ENCODE results near the gene ZNF789. TPM values are rescaled to one million over a fixed set of nuclear protein-coding genes. Genes with fewer than 3 reads are reported as not detected.

The ZNF789 gene
- total and polyA plus RNA-seq, 2 of the 13 experiments (the other 11 are each of a cell fraction or from before 2014, with no cell fraction given), result 19.8 to 25.1 TPM

GRCh38 chr7:99472561-99473314 is at the start of gene ZNF789 (continued):
- TF ChIP-seq ZNF768 (CRISPR knock-in tag; IDR thresholded peaks at IDR 0.05) (peak; percentile 51; the same call in 1 of the 2 replicates), HNF1B (CRISPR knock-in tag; IDR thresholded peaks at IDR 0.05) (peak; percentile 58; the same call in 1 of the 2 replicates), PAF1 (CRISPR knock-in tag; IDR thresholded peaks at IDR 0.05) (no peak), ZNF18 (CRISPR knock-in tag; IDR thresholded peaks at IDR 0.05; ENCODE audit: insufficient replicate concordance) (peak; percentile 67), TEAD3 (CRISPR knock-in tag; optimal IDR thresholded peaks at IDR 0.05; ENCODE audit: borderline replicate concordance) (no peak), SRY (CRISPR knock-in tag; IDR thresholded peaks at IDR 0.05) (peak; percentile 47; the same call in 1 of the 2 replicates), EP300 (IDR thresholded peaks at IDR 0.05; ENCODE audit: low read depth in 2 of 2, low read length in 2 of 2) (peak in 1 of 2 experiments; percentile 17; a peak in 1 of 4 replicates), EP300 (CRISPR knock-in tag; IDR thresholded peaks at IDR 0.05; ENCODE audit: borderline replicate concordance) (no peak), CHCHD3 (CRISPR knock-in tag; IDR thresholded peaks at IDR 0.05) (peak; percentile 57; the same call in 1 of the 2 replicates), ISL2 (CRISPR knock-in tag; IDR thresholded peaks at IDR 0.05) (peak; percentile 44; the same call in 1 of the 2 replicates), KDM5A (IDR thresholded peaks at IDR 0.05; ENCODE audit: borderline replicate concordance, low read length) (peak; percentile 84), TBL1XR1 (IDR thresholded peaks at IDR 0.05; ENCODE audit: borderline replicate concordance, low read length, partially characterized antibody) (peak; percentile 30), ZBTB38 (CRISPR knock-in tag; IDR thresholded peaks at IDR 0.05) (peak; percentile 56), ZNF326 (CRISPR knock-in tag; IDR thresholded peaks at IDR 0.05; ENCODE audit: borderline replicate concordance) (no peak), RELA (CRISPR knock-in tag; IDR thresholded peaks at IDR 0.05) (no peak), MTERF4 (CRISPR knock-in tag; IDR thresholded peaks at IDR 0.05) (peak; percentile 66; the same call in 1 of the 2 replicates), U2AF2 (IDR thresholded peaks at IDR 0.05; ENCODE audit: low read depth, low read length) (no peak), NR2F1 (CRISPR knock-in tag; IDR thresholded peaks at IDR 0.05) (no peak), KAT2B (IDR thresholded peaks at IDR 0.05; ENCODE audit: borderline replicate concordance, low read depth, low read length) (no peak), PCBP1 (IDR thresholded peaks at IDR 0.05; ENCODE audit: borderline replicate concordance, low read depth, low read length) (peak; percentile 51; the same call in 1 of the 2 replicates), ZNF205 (CRISPR knock-in tag; IDR thresholded peaks at IDR 0.05) (no peak), ZNF7 (CRISPR knock-in tag; IDR thresholded peaks at IDR 0.05) (no peak), NAIF1 (CRISPR knock-in tag; IDR thresholded peaks at IDR 0.05; ENCODE audit: borderline replicate concordance) (0 out of 2 replicates have a peak, but pooled peaks have one; percentile 15)
- TF ChIP-seq, protein P1, sequence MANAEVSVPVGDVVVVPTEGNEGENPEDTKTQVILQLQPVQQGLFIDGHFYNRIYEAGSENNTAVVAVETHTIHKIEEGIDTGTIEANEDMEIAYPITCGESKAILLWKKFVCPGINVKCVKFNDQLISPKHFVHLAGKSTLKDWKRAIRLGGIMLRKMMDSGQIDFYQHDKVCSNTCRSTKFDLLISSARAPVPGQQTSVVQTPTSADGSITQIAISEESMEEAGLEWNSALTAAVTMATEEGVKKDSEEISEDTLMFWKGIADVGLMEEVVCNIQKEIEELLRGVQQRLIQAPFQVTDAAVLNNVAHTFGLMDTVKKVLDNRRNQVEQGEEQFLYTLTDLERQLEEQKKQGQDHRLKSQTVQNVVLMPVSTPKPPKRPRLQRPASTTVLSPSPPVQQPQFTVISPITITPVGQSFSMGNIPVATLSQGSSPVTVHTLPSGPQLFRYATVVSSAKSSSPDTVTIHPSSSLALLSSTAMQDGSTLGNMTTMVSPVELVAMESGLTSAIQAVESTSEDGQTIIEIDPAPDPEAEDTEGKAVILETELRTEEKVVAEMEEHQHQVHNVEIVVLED (CRISPR knock-in tag; IDR thresholded peaks at IDR 0.05; ENCODE audit: borderline replicate concordance), result peak; percentile 49; the same call in 1 of the 2 replicates

Data from HepG2 (cell line).